HG02571 (cell line): ENCODE data around the gene DOCK4.

Experiments used
- ATAC-seq: cut with Tn5 transposase; IDR thresholded peaks from one replicate; pipeline ENCODE4 v1.9.1; 2021; ENCODE audit warnings: mild to moderate bottlenecking, moderate library complexity; ENCODE audit not compliant: unreplicated experiment

DOCK4 gene

DNA sequence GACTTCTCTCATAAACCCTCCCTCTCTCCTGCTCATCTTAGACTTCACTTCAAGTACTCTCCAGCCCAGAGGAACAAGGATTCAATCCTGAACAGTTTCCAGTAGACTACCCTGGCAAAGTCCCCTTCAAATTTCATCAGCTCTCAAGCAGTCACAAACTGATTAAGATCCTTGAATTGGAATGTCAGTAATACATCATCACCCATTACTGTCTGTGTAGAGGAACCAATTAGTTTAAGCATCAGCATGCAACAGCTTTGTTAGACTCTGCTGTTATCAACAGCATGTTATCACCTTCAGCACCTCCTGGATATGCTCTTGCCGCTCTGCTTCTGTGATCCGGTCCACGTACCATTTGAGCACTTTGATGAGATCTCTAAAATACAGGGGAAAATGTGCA, 336.9 kb downstream of the DOCK4 start:
- no peak for ATAC-seq

DNA sequence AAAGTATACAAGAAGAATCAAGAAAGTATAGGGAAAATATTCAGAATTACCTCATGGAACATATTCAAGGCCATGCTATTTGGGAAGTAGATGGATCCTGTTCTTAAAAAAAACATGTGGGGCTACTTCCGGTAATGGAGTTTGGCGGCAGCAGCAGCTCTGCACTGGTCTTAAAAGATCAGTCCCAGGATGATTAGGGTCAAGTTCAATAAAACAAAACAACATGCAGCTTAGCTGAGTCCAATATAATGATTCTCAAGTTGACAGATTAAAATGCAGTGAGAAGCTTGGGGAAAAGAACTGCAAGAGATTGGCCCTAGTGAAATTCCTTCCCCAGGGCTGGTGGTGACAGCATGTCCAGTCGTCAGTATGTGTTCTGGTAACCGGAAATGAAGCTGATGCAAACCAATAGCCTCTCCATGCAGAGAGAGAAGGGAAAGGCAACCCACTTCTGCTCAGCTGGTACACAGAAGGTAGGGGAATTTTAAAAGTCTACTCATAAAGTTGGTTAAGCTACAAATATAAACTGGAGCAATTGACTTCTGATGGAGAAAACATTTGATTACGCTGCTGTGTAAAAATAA, 338.8 kb downstream of the DOCK4 start:
- ATAC-seq = no peak

GRCh38 chr7:111866787-111867186, 339.4 kb downstream of the DOCK4 start:
- no peak for ATAC-seq

DNA sequence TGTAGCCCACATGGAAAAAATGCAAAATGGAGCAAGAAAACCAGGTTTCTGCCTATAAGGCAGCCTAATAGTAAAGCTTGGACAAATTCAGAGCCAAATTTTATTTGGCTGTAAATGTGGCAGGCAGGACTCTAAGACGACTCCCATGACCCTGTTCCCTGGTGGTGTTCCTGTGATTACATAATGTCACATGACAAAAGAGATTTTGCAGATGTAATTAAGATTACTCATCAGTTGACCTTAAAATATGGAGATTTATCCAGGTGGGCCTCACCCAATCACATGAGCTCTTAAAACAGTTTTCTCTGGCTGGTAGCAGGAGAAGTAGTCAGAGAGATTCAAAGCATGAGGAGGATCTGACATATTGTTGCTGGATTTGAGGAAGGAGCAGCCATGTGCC, 340.8 kb downstream of the DOCK4 start:
- no peak for ATAC-seq

GRCh38 chr7:111864291-111864976, 341.8 kb downstream of the DOCK4 start:
- ATAC-seq = no peak

DNA sequence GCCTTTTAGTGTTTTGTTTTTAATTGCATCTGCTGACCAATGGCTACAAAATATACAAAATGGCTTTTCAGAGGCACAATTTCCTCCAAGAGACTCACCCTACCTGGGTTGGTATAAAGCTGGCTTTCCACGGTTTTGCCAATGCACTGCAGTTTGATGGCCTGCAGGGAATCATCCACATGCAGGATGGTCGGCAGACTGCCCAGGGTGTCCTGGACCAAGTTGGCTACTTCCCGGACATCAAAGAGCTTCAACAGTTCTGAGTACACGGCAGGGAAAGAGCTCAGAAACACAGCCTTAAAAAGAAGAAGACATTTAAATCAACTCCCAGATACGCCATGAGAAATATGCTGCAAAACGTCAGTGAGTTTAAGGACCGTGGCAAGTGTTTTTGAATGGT, 342.9 kb downstream of the DOCK4 start:
- ATAC-seq = no peak

- no peak for ATAC-seq
Measured at GRCh38 chr7:111860248-111860647, 346.0 kb downstream of the DOCK4 start.

GRCh38 chr7:111858331-111858730, 347.9 kb downstream of the DOCK4 start:
- no peak for ATAC-seq

DNA sequence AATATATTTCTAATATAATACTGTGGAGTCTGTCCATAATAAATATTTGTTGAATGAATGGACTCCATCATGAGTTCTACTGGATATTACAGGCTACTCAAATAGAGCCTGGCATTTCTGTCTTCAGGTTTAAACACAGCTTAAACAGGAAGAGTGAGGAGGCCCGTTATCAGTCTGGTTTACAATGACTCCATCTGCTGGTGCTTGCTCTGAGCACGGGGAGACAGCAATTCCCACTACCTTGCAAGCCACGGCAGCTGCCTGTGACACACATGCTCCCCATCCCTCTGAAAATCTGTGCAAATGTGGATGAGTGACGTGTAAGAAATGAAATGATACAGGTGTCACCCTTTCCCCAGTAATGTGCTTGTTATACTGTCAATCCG, 350.4 kb downstream of the DOCK4 start:
- ATAC-seq = no peak

DNA sequence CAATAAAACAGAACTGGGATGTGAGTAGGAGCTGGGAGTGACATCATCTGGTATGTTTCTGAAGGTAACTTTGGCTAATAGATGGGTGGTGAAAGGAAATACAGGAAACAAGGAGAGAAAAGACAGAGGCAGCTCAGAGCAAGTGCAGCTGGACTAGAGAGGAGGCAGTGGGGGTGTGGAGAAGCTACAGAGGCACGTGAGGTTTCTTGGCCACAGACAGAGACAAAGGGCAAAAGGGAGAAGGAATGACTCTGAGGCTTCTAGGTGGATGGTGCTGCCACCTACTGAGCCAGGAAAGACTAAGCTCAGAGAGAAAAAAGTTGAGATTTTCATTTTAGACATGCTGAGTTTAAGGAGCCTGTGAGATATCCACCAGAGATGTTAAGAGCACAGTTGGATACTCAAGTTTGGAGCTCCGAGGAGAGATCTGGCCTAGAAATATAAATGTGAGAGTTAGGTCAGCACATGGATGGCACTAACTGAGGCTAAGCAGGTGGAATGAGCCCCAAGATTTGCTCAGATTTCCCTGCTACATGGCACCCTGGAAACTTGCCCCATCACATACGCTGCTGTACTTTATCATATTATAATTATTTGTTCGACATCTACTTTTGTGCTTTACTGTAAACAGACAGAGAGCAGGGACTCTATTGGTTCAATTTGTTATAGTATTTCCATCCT, 350.9 kb downstream of the DOCK4 start:
- ATAC-seq = no peak

DNA sequence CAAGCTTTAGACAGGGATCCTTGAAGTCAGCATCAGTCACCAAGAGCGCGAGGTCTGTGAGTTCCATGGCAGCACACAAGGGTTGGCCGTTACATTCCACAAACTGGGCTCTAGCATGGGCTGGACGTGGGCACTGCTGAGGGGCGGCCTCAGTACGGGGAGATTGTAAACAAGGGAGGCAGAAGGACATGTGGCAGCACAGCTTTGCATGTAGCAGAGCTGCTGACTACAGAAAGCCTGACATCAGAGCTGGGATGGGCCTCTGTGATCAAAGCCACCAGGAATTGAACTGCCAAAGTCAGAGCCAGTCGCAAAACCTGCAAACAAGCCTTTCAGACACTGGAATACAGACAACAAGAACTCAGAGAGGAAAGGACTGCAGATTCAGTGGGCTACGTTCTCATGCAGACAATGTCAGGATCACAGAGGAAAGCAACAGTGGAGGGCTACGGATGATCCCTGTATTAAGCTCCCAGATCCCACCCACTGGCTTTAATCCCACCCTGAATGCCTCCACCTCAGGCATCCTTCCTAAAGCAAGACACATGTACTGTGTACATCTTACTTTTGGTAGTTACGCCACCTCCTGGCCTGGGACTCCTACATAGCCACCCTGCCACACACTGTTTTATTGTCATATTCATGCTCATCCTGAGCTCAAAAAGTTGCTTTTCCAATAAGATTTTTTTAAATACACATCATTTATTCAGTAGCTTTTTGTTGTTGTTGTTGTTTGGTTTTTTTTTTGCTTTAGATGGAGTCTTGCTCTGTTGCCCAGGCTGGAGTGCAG, 352.8 kb downstream of the DOCK4 start:
- no peak for ATAC-seq

- ATAC-seq = no peak
Measured at GRCh38 chr7:111852081-111852480, 354.1 kb downstream of the DOCK4 start.

- no peak for ATAC-seq
Measured at GRCh38 chr7:111846898-111847297, 359.3 kb downstream of the DOCK4 start.

DNA sequence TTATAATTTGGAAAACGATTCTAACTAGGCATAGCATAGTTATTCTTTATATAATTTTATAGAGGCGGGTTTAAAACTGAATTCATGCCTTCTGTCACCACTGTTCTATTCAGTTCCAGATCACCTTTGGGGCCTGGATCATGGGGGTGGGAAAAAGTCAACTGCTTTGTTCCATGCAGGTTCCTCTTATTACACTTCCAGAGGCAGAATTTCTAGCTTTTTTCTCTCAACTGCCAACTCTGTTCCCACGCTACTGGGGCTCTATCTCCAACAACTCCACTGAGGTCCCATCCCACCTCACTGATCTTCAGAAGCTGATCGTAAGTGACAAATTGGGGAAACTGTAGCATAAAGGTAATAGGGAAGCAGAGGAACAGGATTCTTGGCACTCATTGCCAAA, 360.3 kb downstream of the DOCK4 start:
- no peak for ATAC-seq

- no peak for ATAC-seq
Measured at GRCh38 chr7:111844904-111845671, 361.1 kb downstream of the DOCK4 start.

- ATAC-seq = no peak
Measured at GRCh38 chr7:111842491-111842890, 363.7 kb downstream of the DOCK4 start.

GRCh38 chr7:111841596-111842205, 364.5 kb downstream of the DOCK4 start:
- ATAC-seq = no peak

GRCh38 chr7:111840528-111840927, 365.7 kb downstream of the DOCK4 start:
- ATAC-seq = no peak

GRCh38 chr7:111839261-111839660, 366.9 kb downstream of the DOCK4 start:
- no peak for ATAC-seq

DNA sequence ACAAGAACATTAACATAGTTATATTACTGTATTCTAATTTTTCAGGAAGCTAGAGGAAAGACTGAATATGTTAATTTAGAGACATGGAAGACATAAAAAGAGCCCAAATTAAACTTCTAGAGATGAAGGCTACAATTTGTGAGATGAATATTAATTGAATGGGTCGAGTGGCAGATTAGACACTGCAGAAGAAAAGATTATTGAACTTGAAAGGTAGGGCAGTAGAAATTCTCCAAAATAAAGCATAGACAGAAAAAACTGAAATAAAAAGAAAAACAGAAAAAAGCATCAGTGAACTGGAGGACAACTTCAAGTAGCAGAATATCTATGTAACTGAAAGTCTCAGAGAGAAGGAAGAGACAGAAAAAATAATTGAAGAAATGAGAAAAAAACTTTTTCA, 369.6 kb downstream of the DOCK4 start:
- ATAC-seq = no peak
